HG02610 (cell line): ENCODE results near the gene SAMD8.
"Not testable (repeated sequence)": the region's sequence is repeated elsewhere in the genome, so short reads cannot be mapped to it uniquely, and the experiment has no call there.

ENCODE experiments used
- ATAC-seq: cut with Tn5 transposase; IDR thresholded peaks from one replicate; pipeline ENCODE4 v1.9.1; 2021; ENCODE audit warnings: mild to moderate bottlenecking, moderate library complexity; ENCODE audit not compliant: unreplicated experiment

The SAMD8 gene

DNA sequence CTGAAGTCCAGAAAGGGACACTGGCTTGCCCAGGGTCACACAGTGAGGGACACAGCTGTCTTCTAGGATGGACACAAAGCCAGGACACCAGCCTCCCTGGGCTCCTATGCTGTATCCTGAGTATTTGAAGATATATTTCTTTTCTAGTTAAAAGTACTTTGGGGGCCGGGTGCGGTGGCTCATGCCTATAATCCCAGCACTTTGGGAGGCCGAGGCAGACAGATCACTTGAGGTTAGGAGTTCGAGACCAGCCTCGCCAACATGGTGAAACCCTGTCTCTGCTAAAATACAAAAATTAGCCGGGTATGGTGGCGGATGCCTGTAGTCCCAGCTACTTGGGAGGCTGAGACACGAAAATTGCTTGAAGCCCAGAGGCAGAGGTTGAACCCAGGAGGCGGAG is 4.6 kb upstream of the SAMD8 start:
- ATAC-seq: not testable (repeated sequence)

- no peak for ATAC-seq
Measured at GRCh38 chr10:75107756-75108683, 3.4 kb upstream of the SAMD8 start.

GRCh38 chr10:75108684-75109458 is 2.6 kb upstream of the SAMD8 start:
- ATAC-seq: no peak

- no peak for ATAC-seq
Measured at GRCh38 chr10:75109459-75109778, 2.0 kb upstream of the SAMD8 start.

DNA sequence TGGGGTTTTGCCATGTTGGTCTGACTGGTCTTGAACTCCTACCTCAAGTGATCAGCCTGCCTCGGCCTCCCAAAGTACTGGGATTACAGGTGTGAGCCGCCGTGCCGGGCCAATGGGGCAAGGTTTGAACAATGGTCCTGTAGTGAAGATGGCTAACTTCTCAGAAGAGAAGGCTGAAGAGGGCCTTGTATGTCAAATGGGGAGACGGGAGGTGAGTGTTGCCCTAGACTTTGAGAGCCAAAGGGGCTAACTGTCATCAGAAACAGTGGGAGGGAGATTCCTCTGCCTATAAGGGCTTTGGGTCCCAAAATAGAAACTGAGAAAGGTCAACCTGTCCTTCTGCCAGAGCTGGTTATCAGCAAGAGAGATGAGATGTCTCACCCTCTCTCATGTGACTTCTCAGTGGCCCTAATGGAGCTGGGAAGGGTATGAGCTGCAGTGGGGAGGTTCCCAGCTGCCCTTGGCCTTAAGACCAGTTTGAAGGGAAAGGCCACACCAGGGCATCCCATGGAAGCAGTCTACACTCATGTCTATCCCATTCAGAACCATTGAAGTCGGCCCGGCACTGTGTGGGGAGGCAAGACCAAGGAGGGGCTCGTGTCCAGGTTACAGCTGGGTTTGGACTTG is 1.3 kb upstream of the SAMD8 start:
- no peak for ATAC-seq

DNA sequence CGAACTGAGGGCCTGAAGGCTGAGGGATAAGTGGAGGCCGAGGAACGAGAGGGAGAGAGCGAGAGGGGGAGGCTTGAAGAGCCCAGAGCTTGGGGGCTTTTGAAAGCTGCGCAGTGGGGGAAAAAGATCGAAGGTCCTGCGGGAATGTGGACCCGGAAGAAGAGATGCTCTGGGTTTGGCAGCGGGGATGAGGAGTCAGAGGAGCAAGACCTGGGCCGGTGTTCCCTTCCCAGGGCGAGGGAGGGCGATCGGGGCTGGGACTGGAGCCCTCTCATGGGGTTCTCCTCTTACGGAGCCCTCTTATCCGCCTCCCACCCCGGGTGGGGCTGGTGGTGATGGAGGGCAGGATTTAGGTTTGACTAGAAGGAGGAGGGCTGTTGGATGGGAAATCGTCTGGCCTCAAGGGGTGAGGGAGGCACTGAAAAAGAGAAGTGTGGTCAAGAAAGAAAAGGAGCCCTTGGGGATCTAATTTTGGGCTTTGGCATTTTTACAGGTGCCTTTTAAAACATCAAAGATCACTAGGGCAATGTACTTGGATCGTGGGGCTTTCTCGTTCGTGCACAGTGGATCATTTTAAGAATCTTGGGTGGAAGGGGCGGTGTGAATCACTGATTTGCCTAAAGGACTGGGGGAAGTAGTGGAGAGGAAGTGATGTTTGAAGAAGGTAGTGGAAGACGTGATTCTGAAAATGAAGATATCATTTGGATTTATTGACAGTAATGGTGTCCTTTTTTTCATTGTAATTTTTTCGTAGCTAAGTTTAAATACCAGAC is 637 bp downstream of the SAMD8 start:
- peak; percentile 27 for ATAC-seq

DNA sequence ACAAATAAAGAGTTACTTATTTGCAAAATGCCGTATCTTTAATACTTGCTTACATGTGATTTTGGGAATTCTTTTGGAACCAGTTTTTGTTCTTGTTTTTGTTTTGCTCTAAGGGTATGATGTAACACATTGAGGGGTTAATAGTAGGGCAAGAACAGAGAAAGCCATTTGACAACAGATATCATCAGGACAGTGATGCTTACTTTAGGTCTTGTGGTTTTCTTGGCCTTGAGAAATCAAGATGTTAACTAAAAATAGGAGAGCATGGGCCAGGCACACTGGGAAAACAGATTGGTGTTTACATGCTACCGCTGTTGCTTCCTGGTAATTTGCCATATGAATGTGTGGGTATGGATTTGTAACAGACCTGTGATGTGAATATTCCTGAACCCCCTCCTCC is 3.7 kb downstream of the SAMD8 start:
- ATAC-seq: no peak

DNA sequence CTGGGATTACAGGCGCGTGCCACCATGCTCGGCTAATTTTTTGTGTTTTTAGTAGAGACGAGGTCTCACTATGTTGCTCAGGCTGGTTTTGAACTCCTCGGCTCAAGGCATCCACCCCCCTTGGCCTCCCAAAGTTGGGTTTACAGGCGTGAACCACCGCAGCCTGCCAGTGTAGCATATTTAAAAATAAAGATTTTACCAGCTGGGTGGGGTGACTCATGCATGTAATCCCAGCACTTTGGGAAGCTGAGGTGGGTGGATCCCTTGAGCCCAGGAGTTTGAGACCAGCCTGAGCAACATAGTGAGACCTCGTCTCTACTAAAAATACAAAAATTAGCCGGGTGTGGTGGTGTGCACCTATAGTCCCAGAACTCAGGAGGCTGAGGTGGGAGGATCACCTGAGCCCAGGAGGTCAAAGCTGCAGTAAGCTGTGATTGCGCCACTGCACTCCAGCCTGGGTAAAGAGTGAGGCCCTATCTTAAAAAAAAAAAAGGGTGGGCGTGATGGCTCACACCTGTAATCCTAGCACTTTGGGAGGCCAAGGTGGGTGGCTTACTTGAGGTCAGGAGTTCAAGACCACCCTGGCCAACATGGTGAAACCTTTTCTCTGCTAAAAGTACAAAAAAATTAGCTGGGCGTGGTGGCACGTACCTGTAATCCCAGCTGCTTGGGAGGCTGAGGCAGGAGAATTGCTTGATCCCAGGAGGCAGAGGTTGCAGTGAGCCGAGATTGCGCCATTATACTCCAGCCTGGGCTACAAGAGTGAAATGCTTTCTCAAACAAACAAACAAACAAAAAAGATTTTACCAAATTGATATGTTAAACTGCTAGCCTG is 5.7 kb downstream of the SAMD8 start:
- ATAC-seq: not testable (repeated sequence)

GRCh38 chr10:75117995-75118394 is 6.5 kb downstream of the SAMD8 start:
- ATAC-seq: no peak

DNA sequence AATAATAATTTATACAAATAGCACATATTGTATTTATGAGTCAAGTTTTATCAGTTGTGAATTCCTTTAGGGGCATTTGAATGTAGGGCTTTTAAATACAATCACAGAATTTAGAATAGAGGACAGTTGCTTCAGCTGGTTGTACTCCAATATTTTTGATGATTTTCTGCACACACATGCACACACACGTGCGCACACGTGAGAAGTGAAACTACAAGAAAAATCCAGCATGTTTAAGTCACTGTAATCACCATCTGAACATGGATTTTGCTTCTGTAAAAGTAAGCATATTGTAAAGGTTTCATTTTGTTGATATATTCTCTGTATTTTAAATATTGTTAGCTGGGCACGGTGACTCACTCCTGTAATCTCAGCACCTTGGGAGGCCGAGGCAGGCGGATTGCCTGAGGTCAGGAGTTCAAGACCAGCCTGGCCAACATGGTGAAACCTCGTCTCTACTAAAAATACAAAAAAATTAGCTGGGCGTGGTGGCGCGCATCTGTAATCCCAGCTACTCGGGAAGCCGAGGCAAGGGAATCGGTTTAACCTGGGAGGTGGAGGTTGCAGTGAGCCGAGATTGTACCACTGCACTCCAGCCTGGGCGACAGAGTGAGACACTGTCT is 8.1 kb downstream of the SAMD8 start:
- not testable (repeated sequence) for ATAC-seq

DNA sequence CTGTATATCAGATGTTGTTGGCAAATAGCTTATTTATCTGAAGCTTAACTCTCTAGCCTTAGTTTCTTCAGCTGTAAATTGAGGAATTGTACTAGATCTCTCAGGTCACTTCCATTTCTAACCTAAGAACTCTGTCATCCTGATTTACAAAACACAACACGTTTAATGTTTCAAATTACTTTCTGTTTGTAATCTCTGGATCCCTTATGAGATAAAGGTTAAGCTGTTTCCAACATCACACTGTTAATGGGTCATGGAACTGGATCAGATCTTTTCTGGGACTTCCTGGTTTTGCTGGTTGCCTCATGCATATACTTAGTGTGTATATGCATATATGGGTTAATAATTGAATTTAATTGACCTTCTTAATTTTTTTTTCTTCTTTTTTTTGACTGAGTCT is 9.9 kb downstream of the SAMD8 start:
- no peak for ATAC-seq

- ATAC-seq: no peak
Measured at GRCh38 chr10:75122505-75122904, 11.0 kb downstream of the SAMD8 start.

GRCh38 chr10:75123088-75123682 is 11.7 kb downstream of the SAMD8 start:
- ATAC-seq: no peak

DNA sequence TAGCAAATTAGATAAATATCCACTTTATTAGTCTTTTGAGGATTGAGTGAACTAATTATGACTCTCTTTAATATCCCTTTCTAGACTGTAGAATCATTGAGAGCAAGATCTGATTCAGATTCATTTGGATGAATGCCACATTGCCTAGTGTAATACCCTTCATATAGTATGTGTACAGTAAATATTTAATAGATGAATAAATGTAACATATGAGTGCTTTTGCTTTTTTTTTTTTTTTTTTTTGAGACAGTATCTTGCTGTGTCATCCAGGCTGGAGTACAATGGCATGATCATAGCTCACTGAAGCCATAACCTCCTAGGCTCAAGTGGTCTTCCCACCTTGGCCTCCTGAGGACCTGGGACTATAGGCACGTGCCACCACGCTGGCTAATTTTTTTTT is 14.8 kb downstream of the SAMD8 start:
- ATAC-seq: no peak

DNA sequence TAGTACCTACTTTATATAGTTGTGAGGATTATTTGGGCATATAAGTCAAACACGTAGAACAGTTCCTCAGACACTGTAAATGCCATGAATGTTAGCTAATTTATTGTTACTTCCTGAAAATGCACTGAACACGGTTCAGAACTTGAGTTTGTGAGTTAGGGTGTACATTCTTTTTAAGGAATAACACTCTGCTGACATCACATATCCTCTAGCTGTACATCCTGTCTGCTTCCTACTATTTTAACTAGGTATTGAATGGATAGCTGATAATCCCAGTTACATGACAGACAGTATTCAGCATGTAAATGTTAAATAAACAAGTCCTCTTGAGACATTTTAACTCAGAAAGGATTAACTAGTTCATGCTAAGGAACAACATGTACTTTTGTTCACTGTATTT is 16.0 kb downstream of the SAMD8 start:
- no peak for ATAC-seq

GRCh38 chr10:75128985-75129384 is 17.5 kb downstream of the SAMD8 start:
- ATAC-seq: peak; percentile 63

GRCh38 chr10:75129537-75129936 is 18.1 kb downstream of the SAMD8 start:
- no peak for ATAC-seq

- ATAC-seq: not testable (repeated sequence)
Measured at GRCh38 chr10:75133701-75134100, 22.2 kb downstream of the SAMD8 start.

- no peak for ATAC-seq
Measured at GRCh38 chr10:75136346-75136745, 24.9 kb downstream of the SAMD8 start.
